Ascending aorta (tissue), 2 donors: ENCODE data around the gene HMGN1. TPM values are rescaled to one million over a fixed set of nuclear protein-coding genes. Genes with fewer than 3 reads are reported as not detected.

Experiments used
- DNase-seq, 2 donors: peaks; one replicate each; pipeline ENCODE4 v3.0.0-alpha.2; 2019; ENCODE audit warnings: low spot score in 2 of 2
- H3K27ac ChIP-seq, 2 donors: fragments of 200-600 bp; sonication (generic); one replicate each; pipeline ENCODE4 v1.5.1; 2016 to 2017; ENCODE audit warnings: mild to moderate bottlenecking in 1 of 2
- H3K27me3 ChIP-seq: fragments of 200-600 bp; sonication (generic); one replicate; pipeline ENCODE4 v1.5.1; 2017
- H3K36me3 ChIP-seq, 2 donors: fragments of 200-600 bp; sonication (generic); one replicate each; pipeline ENCODE4 v1.5.1; 2016
- H3K4me1 ChIP-seq, 2 donors: fragments of 200-600 bp; sonication (generic); one replicate each; pipeline ENCODE4 v1.5.1; 2016 to 2017; ENCODE audit warnings: mild to moderate bottlenecking in 1 of 2
- H3K4me3 ChIP-seq, 2 donors: fragments of 200-600 bp; sonication (generic); one replicate each; pipeline ENCODE4 v1.5.1; 2016 to 2017; ENCODE audit warnings: mild to moderate bottlenecking in 1 of 2
- H3K9me3 ChIP-seq, 2 donors: fragments of 200-600 bp; sonication (generic); one replicate each; pipeline ENCODE4 v1.5.1; 2016
- intact Hi-C: fragments of 100-400 bp; cut with DNase I; formaldehyde crosslinking; loops from one replicate; pipeline ENCODE4 v1.15.1; 2023
- total RNA-seq: library from RNA; depleted of rRNA; stranded (reverse); fragments of >200 nt; gene quantifications from one replicate; pipeline ENCODE4 v1.1.0, GENCODE V29; 2016
- TF ChIP-seq, protein P1 (sequence below), 3 experiments: fragments of 200-600 bp in 2 of 3; fragments of 450-650 bp in 1 of 3; sonication (generic) in 2 of 3; IDR thresholded peaks; one replicate each; pipeline ENCODE4 v1.5.1; 2016 to 2019; ENCODE audit warnings: antibody characterized with exemption in 3 of 3, mild to moderate bottlenecking in 1 of 3, moderate library complexity in 1 of 3

Gene HMGN1
- total RNA-seq, 1 donor from 2014 or later, result 22.7 TPM

GRCh38 chr21:39318091-39318959 is 30.6 kb downstream of the HMGN1 start:
- intact Hi-C loops, result no loop called here
- H3K27me3 ChIP-seq, result no peaks in the 10 kb centered on the region
- no peak overlapping the region for H3K4me3 ChIP-seq
- DNase-seq, result no peak
- no peaks in the 10 kb centered on the region for H3K9me3 ChIP-seq
- H3K36me3 ChIP-seq, result no peaks in the 10 kb centered on the region
- H3K27ac ChIP-seq, result no peak overlapping the region
- H3K4me1 ChIP-seq, result peaks cover 0 to 2% of the 10 kb centered on the region in 2 donors
- TF ChIP-seq, protein P1, sequence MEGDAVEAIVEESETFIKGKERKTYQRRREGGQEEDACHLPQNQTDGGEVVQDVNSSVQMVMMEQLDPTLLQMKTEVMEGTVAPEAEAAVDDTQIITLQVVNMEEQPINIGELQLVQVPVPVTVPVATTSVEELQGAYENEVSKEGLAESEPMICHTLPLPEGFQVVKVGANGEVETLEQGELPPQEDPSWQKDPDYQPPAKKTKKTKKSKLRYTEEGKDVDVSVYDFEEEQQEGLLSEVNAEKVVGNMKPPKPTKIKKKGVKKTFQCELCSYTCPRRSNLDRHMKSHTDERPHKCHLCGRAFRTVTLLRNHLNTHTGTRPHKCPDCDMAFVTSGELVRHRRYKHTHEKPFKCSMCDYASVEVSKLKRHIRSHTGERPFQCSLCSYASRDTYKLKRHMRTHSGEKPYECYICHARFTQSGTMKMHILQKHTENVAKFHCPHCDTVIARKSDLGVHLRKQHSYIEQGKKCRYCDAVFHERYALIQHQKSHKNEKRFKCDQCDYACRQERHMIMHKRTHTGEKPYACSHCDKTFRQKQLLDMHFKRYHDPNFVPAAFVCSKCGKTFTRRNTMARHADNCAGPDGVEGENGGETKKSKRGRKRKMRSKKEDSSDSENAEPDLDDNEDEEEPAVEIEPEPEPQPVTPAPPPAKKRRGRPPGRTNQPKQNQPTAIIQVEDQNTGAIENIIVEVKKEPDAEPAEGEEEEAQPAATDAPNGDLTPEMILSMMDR (IDR thresholded peaks at IDR 0.05), result no peak

DNA sequence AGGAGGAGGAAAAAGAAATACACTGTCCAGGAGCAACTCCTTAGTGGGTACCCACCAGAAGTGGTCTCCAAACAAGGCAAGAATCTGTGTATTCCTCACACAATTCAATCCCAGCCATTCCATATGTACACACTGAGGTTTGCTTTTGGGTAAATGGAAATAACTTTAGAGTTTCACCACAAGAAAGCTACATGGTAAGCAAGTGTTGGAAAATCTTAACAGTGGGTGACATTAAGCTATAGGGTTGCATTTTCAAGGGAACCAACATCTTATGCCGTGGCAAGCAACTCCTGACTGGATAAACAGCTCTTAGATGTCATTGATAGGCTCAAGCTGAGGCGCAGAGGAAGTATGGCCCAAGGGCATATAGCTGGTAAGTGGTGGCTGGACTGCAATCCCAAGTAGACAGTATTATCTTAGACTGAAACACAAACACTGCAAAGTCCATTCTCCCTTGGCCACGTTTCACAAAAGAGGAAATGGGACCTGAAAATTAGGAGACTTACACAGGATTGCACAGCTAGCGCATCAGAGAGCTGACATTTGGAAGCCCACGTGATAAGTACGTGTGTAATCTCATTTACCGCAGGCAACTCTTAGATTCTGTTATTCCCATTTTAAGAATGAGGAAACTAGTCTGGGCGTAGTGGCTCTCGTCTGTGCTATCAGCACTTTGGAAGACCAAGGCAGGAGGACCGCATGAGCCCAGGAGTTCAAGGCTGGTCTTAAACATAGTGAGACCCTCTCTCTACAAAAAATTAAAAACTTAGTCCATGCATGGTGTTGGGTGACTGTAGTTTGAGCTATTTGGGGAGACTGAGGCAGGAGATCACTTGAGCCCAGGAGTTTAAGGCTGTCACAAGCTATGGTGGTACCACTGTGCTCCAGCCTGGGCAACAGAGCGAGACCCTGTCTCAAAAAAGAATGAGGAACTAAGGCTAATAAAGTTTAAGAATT is 31.5 kb downstream of the HMGN1 start:
- intact Hi-C loops, result no loop called here
- H3K27ac ChIP-seq, result no peak overlapping the region

DNA sequence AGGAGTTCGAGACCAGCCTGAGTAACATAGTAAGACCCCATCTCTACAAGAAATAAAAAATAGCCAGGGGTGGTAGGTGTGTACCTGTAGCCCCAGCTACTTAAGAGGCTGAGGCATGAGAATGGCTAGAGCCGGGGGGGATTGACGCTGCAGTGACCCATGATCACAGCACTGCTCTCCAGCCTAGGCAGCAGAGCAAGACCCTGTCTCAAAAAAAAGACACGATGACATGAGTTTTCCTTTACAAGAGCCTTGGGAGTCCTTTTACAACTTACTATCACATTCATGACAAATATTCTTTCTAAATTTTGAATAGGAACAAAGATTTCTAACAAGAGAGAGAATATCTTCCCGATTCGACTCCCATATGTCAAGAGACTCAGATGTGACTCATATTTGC is 32.2 kb downstream of the HMGN1 start:
- Histone ChIP-seq H3K9me3 (no peaks in the 10 kb centered on the region), H3K27me3 (no peaks in the 10 kb centered on the region), H3K36me3 (no peaks in the 10 kb centered on the region), H3K4me3 (no peak overlapping the region), H3K4me1 (peaks cover 0 to 6% of the 10 kb centered on the region in 2 donors), H3K27ac (no peak overlapping the region)
- no peak for DNase-seq
- intact Hi-C loops, result no loop called here
- TF ChIP-seq, protein P1 (IDR thresholded peaks at IDR 0.05), result no peak

More for the DNA sequence above, 31.5 kb downstream of the HMGN1 start:
- Histone ChIP-seq H3K9me3 (no peaks in the 10 kb centered on the region), H3K36me3 (no peaks in the 10 kb centered on the region), H3K4me3 (no peak overlapping the region), H3K4me1 (peaks cover 0 to 2% of the 10 kb centered on the region in 2 donors), H3K27me3 (no peaks in the 10 kb centered on the region)
- no peak for DNase-seq
- TF ChIP-seq, protein P1 (IDR thresholded peaks at IDR 0.05), result no peak

GRCh38 chr21:39315603-39316445 is 33.1 kb downstream of the HMGN1 start:
- H3K36me3 ChIP-seq, result no peaks in the 10 kb centered on the region
- no peaks in the 10 kb centered on the region for H3K9me3 ChIP-seq
- H3K4me1 ChIP-seq, result peaks cover 0 to 14% of the 10 kb centered on the region in 2 donors
- DNase-seq, result no peak
- no peak overlapping the region for H3K4me3 ChIP-seq
- no peak overlapping the region for H3K27ac ChIP-seq
- no peaks in the 10 kb centered on the region for H3K27me3 ChIP-seq
- TF ChIP-seq, protein P1 (IDR thresholded peaks at IDR 0.05), result no peak
- intact Hi-C loops, result no loop called here
